NCI-H1105 treated with DMSO at 0.1 percent for 48 hours (cell line): ENCODE measurements around the gene TIMM13.
"Not testable (repeated sequence)": the region's sequence is repeated elsewhere in the genome, so short reads cannot be mapped to it uniquely, and the experiment has no call there.

Experiments used
- DNase-seq: peaks from one replicate; lab custom pipeline; 2025; lab: John Stamatoyannopoulos, UW

The TIMM13 gene

DNA sequence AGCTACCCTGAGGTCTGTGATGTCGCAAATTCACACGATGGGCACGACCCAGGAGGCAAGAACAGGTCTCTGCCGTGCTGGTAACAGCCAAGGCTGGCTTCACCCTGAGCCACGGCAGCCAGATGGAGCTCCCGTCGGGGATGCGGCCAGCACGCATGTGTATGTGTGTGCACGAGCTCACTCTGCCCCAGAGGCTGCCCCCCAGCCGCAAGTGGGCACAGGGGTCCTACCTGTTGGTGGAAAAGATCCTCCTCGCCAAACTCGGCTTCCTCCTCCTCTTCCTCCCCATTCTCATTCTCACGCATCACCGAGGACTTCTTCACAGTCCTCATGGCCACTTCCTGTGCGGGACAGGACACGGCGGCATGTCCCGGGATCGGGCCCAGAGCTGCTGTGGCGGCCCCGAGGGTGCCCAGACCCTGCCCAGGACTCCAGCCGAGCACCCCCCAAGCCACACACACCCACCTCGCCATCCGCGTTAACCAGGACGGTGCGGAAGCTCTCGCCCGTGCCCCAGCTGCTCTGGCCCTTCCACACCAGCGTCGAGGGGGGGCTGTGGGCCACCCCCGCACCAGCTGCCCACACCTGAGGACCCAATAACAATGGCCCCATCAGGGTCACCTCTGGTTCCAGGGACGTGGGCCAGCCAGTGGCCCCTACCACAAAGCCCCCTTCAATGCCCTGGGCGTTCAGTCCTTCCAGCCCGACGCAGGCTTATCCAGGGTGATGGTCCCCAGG lies 4.1 kb upstream of the TIMM13 start:
- DNase-seq: no peak

DNA sequence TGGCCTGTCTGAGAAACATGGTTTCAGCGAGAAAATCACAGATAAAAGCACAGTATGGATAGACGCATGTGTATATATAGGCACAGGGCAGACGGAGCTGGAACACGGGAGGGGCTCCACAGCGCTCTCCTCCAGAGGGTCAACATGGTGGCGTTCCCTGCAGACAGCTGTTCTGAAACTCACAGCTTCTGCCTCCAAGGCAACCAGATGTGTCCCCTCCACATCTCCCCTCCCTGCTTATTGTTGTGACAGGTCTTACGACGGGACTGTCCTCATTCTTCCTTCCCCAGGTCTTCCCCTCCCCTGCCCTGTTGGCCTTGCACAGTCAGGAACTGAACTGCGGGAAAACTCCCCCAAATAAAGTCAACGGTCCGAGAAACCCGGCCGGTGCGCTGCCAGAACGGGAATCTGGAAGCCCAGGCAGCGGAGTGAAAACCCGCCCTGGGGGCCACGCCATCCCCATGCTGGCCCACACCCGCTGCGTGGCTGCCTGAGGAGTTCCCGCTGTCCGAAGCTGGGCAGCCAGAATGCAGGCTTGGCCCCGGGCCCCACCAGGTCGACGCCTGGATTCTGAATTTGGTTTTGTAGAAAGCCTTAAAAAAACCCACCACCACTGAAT lies 2.6 kb upstream of the TIMM13 start:
- DNase-seq: no peak

DNA sequence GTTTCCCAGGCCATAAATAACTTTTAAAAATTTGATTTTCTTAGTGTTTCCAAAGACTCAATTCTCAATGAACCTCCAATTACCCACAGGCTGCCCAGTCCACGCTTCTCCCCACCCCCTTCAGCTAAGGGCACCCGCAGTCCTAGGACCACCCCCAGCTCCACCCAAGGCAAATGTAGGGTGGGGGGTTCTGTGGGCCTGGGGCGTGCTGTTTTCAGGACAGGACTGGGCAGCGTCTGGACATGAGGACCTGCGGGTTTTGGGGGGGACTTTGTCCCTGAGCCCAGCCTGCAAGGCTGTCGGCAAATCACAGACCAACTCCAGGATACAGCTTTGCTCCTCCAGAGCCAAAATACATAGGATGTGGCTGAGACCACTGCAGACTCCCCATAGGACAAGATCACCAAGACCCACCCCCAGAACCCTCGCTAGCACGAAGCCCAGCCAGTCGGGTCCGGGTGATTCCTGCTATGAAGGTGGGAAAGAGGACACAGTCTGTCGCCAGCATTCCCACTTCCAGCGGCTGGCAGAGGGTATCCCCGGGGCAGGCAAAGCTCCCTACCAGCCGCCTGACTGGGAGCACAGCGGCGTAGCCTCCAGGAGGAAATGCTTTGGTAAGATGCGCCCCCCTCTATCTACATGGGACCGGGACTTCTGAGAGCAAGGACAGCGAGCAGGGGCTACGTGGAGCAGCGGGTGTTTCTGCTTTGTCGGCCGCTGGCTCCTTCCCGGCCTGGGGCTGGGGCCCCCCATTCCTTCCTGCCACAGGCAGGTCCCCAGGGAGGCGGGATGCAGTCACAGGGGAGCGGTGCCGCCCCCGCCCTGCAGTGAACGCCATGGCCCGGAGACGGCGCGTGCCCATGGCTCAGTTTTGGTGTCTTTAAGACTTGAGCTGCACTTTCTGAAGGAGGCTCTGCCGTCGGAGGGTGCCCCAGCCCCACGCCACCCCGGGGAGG lies 1.6 kb upstream of the TIMM13 start:
- peak; percentile 67 for DNase-seq

DNA sequence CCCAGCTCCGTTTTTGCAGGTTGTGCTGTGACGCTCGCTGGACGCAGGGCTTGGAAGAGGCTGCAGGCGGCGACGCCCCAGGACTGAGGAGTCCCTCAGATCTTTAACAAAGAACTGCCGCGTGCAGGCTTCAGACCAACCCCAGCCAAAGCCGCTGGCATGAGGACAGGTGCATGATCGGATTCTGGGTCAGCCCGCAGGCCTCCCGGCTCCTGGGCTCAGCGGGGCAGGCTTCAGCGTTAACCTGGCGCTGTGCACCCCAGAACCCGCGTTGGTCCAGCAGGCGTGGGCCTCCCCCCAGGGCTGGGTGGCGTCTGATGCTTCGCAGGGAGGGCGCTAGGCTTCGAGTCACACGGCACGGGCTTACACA lies 920 bp upstream of the TIMM13 start:
- peak; percentile 55 for DNase-seq

DNA sequence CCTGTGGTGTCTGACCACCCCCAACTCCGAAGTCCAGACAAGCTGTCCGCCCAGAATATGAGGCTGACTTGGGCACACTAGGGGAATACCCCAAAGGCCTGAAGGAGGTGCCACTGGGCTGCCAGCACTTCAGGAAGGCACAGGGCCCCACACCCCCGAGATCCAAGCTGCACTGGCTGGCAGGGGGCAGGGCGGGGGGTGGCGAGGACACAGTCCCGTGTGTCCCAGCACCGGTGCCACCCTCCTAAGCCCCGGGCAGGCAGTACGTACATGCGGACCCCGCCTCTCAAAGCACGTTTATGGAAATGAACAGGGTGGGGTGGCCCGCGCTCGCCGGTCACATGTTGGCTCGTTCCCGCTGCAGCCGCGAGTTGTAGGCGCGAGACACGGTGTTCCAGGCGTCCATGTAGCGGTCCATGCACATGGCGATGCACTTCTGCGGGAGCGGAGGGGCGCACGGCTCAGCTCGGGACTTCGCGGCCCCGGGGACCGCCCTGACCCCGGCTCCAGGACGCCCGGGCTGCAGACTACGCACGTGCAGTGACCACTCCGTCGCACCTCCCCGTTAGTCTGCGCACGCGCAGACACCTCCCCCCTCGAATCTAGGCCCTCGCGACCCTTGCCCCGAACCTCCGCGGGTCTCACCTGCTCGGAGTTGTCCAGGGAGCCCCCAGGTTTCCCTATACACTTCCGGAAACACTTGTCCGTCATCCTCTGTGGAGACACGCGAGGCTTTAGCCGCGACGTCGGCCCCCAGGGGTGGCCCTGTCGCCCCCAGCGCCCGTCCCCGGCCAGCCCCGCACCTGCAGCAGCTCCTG lies 566 bp downstream of the TIMM13 start:
- no peak for DNase-seq

DNA sequence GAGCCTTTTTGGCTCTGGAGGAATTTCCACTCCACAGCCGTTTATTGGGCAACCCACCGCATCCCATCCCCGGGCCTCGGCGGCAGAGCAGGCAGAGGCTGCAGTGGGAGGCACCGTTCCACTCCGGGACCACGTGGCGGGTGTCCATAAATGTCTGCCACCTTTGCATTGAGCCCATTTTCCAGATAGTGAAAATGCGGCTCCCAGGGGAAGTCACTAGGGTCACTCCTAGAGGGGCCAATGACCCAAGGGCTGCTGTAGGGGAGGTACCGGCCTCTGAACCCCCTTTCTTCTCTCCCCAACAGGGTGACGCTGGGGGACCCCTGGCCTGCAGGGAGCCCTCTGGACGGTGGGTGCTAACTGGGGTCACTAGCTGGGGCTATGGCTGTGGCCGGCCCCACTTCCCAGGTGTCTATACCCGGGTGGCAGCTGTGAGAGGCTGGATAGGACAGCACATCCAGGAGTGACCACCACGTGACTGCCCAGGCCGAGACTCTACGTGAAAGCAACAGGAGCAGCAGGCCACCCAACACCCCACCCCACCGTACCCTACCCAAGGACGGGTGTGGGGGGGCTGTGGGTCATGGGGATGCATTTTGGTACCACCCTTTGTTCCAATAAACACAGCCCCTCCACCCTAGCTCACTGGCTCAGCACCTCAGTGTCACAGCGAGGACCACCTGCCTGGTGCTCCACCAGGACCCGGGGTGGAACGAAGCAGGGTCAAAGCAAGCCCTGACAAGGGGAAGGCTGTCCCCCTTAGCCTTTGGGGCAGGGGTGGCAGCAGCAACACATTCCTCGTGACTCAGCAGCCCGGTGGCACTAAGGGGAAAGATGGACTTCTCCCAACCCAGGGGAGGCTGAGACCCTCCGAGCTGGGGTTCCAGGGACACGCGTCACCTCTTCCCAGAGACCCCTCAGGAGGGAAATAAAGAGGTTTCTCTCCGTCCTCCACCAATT lies 1.5 kb downstream of the TIMM13 start:
- no peak for DNase-seq

DNA sequence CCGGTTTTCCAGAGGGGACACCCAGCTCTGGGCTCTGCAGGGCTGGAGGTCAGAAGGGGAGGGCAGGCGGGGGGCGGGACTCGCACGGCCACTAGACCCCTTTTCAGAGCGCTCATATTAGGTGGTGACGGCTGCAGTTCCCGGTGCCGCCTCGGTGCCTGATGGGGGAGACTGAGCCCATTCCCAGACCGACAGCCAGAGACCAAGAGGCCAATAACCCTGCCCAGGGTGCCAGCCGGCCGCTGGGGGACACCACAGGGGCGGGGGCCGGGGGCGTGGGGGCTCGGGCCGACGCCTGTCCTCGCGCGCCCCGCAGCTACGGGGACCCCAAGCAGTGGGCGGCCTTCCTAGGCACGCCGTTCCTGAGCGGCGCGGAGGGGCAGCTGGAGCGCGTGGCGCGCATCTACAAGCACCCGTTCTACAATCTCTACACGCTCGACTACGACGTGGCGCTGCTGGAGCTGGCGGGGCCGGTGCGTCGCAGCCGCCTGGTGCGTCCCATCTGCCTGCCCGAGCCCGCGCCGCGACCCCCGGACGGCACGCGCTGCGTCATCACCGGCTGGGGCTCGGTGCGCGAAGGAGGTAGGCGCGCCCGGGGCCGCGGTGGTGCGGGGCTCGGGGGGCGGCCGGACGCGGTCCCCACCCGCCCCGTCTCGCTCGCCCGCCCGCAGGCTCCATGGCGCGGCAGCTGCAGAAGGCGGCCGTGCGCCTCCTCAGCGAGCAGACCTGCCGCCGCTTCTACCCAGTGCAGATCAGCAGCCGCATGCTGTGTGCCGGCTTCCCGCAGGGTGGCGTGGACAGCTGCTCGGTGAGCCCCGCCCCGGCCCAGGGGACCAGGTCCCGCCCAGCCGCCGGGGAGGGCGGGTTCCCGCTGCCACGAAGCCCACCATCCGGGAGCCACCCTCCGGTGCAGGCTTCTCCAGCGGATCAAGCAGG lies 2.4 kb downstream of the TIMM13 start:
- DNase-seq: no peak

GRCh38 chr19:2423915-2424685 lies 3.3 kb downstream of the TIMM13 start:
- DNase-seq: no peak

GRCh38 chr19:2423071-2423914 lies 4.1 kb downstream of the TIMM13 start:
- no peak for DNase-seq

GRCh38 chr19:2421581-2422306 lies 5.6 kb downstream of the TIMM13 start:
- no peak for DNase-seq

GRCh38 chr19:2420490-2420889 lies 6.9 kb downstream of the TIMM13 start:
- no peak for DNase-seq

DNA sequence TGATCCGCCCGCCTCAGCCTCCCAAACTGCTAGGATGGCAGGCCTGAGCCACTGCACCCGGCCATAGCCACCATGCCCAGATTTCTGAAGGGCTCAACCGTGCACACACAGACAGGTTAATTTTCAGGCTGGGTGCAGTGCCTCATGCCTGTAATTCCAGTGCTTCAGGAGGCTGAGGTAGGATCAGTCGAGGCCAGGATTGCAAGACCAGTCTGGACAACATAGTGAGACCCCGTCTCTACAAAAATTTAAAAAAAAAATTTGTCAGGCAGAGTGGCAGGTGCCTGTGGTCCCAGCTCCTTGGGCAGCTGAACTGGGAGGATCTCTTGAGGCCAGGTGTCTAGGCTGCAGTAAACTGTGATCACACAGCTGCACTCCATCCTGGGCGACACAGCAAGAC lies 7.6 kb downstream of the TIMM13 start:
- no peak for DNase-seq

DNA sequence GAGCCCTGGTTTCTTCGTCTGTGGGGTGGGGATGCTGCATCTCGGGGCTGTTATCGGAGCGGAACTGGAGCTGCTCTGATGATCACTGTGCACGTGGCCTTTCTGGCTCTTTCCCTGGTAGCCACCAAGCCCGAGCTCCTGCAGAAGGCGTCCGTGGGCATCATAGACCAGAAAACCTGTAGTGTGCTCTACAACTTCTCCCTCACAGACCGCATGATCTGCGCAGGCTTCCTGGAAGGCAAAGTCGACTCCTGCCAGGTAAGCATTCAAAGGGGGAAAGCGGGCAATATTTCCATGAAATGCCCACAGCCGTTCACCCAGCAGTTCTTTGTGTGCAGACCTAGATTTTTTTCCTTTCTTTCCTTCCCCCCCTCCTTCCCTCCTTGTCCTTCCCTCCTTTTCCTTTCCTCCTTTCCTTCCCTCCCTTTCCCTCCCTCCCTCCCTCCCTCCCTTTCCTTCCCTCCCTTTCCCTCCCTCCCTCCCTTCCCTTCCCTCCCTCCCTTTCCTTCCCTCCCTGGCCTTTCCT lies 9.4 kb downstream of the TIMM13 start:
- no peak for DNase-seq

DNA sequence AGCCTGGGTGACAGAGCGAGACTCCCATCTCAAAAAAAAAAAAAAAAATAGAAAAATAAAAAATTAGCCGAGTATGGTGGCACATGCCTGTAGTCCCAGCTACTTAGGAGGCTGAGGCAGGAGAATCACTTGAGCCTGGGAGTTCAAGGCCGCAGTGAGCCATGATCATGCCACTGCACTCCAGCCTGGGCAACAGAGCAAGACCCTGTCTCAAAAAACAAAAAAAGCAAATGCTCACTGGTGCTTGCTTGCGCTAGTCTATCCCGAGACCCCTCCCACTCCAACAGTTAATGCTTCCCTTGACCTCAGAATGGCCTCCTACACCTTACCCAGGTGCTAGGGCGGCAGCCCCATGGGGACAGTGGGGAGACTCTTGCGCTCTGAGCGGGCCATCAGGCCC lies 9.9 kb downstream of the TIMM13 start:
- not testable (repeated sequence) for DNase-seq

DNA sequence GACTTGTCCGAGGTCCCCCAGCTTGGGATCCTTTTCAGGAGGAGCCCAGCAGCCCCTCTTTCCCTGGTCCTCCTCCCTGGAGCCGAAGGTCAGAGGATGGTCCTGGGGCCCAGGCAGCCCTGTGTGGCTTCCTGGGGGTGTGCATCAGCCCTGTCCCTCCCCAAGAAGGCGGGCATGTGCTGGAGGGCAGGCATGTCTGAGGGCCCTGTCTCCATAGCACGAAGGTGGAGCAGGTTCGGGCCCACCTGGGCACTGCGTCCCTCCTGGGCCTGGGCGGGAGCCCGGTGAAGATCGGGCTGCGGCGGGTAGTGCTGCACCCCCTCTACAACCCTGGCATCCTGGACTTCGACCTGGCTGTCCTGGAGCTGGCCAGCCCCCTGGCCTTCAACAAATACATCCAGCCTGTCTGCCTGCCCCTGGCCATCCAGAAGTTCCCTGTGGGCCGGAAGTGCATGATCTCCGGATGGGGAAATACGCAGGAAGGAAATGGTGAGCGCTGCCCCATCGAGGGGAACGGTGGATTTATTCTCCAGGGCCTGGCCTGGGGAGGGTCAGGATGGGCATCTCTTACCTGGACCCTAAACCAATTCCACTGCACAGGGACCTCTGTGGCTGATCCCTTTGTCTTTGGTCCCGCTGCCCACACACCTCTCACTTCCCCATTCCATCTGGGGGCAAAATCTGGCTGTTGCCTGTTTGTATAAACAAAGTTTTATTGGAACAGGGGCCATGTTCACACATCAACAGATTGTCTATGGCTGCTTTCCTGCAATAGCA lies 10.9 kb downstream of the TIMM13 start:
- no peak for DNase-seq

DNA sequence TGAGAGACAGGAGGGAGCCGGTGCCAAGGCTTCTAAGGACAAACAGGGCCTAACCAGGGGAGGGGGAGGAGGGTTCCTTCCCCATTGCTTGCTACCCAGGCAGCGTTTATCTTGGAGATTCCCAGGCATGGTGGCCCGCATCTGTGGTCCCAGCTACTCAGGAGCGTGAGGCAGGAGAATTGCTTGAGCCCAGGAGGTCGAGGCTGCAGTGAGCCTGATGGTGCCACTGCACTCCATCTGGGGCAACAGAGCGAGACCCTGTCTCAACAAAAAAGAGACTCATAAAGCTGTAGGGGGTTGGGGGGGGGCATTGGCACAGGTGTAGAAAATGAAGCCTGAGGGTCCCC lies 11.4 kb downstream of the TIMM13 start:
- no peak for DNase-seq
